ENCODE data around the gene SORBS1. TPM values are rescaled to one million over a fixed set of nuclear protein-coding genes. Genes with fewer than 3 reads are reported as not detected.

Gene SORBS1
- total RNA-seq, 1 experiment from 2014 or later = 39.9 TPM

DNA sequence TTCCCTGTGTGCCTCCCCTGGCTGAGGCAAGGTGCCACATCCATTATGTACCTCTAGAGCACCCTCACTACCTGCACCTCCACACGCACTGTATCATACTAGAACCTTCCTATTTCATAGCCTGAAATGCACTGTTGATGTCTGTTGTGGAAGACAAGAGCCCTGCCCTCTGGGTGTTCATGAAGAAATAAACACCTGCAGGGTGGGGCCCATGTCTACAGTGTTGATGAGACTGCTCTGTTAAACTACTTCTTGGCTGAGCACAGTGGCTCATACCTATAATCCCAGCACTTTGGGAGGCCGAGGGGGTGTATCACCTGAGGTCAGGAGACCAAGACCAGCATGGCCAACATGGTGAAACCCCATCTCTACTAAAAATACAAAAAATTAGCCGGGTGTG lies 14.0 kb downstream of the SORBS1 start:
- no peaks in the 10 kb centered on the region for H3K9me3 Mint-ChIP-seq

GRCh38 chr10:95545981-95546380 lies 15.2 kb downstream of the SORBS1 start:
- H3K9me3 Mint-ChIP-seq = peaks cover 3% of the 10 kb centered on the region; the same call in 1 of the 2 replicates
- POLR2A ChIA-PET = no interaction called here
- no peak overlapping the region for H3K4me3 Mint-ChIP-seq
- DNase-seq (ENCODE audit: low spot score) = no peak
- TF ChIP-seq, protein P1, sequence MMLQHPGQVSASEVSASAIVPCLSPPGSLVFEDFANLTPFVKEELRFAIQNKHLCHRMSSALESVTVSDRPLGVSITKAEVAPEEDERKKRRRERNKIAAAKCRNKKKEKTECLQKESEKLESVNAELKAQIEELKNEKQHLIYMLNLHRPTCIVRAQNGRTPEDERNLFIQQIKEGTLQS (CRISPR knock-in tag; conservative IDR thresholded peaks at IDR 0.05) = no peak
- H3K4me1 Mint-ChIP-seq = peaks cover 84% of the 10 kb centered on the region
- no peak overlapping the region for H3K27ac Mint-ChIP-seq
- no peaks in the 10 kb centered on the region for H3K36me3 Mint-ChIP-seq
- ATAC-seq = no peak
- CTCF ChIA-PET = no interaction called here
- no peaks in the 10 kb centered on the region for H3K27me3 Mint-ChIP-seq (ENCODE audit: low read depth)

More for the DNA sequence above, 14.0 kb downstream of the SORBS1 start:
- POLR2A ChIA-PET = no interaction called here
- H3K36me3 Mint-ChIP-seq = no peaks in the 10 kb centered on the region
- no peaks in the 10 kb centered on the region for H3K27me3 Mint-ChIP-seq (ENCODE audit: low read depth)
- CTCF ChIA-PET = no interaction called here
- no peak for DNase-seq (ENCODE audit: low spot score)
- no peak overlapping the region for H3K27ac Mint-ChIP-seq
- H3K4me3 Mint-ChIP-seq = no peak overlapping the region
- ATAC-seq = no peak
- H3K4me1 Mint-ChIP-seq = peaks cover 82% of the 10 kb centered on the region
- TF ChIP-seq ZNF263 (CRISPR knock-in tag; IDR thresholded peaks at IDR 0.05; ENCODE audit: low read depth) (no peak), SMAD4 (CRISPR knock-in tag; IDR thresholded peaks at IDR 0.05) (no peak), JAZF1 (CRISPR knock-in tag; IDR thresholded peaks at IDR 0.05) (no peak), CREM (CRISPR knock-in tag; IDR thresholded peaks at IDR 0.05) (no peak), NFATC4 (CRISPR knock-in tag; IDR thresholded peaks at IDR 0.05) (no peak), PRDM15 (CRISPR knock-in tag; IDR thresholded peaks at IDR 0.05) (no peak), RORB (CRISPR knock-in tag; IDR thresholded peaks at IDR 0.05) (no peak), IRF2 (CRISPR knock-in tag; IDR thresholded peaks at IDR 0.05; ENCODE audit: borderline replicate concordance, low read depth) (no peak), RELA (CRISPR knock-in tag; IDR thresholded peaks at IDR 0.05; ENCODE audit: borderline replicate concordance) (no peak), ZNF671 (CRISPR knock-in tag; IDR thresholded peaks at IDR 0.05) (no peak), TEAD4 (CRISPR knock-in tag; IDR thresholded peaks at IDR 0.05) (no peak), JUN (CRISPR knock-in tag; IDR thresholded peaks at IDR 0.05) (no peak), FOXK1 (CRISPR knock-in tag; IDR thresholded peaks at IDR 0.05) (no peak), ESRRA (CRISPR knock-in tag; IDR thresholded peaks at IDR 0.05; ENCODE audit: borderline replicate concordance) (no peak)
- TF ChIP-seq, protein P2, sequence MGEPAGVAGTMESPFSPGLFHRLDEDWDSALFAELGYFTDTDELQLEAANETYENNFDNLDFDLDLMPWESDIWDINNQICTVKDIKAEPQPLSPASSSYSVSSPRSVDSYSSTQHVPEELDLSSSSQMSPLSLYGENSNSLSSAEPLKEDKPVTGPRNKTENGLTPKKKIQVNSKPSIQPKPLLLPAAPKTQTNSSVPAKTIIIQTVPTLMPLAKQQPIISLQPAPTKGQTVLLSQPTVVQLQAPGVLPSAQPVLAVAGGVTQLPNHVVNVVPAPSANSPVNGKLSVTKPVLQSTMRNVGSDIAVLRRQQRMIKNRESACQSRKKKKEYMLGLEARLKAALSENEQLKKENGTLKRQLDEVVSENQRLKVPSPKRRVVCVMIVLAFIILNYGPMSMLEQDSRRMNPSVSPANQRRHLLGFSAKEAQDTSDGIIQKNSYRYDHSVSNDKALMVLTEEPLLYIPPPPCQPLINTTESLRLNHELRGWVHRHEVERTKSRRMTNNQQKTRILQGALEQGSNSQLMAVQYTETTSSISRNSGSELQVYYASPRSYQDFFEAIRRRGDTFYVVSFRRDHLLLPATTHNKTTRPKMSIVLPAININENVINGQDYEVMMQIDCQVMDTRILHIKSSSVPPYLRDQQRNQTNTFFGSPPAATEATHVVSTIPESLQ (CRISPR knock-in tag; IDR thresholded peaks at IDR 0.05) = no peak

DNA sequence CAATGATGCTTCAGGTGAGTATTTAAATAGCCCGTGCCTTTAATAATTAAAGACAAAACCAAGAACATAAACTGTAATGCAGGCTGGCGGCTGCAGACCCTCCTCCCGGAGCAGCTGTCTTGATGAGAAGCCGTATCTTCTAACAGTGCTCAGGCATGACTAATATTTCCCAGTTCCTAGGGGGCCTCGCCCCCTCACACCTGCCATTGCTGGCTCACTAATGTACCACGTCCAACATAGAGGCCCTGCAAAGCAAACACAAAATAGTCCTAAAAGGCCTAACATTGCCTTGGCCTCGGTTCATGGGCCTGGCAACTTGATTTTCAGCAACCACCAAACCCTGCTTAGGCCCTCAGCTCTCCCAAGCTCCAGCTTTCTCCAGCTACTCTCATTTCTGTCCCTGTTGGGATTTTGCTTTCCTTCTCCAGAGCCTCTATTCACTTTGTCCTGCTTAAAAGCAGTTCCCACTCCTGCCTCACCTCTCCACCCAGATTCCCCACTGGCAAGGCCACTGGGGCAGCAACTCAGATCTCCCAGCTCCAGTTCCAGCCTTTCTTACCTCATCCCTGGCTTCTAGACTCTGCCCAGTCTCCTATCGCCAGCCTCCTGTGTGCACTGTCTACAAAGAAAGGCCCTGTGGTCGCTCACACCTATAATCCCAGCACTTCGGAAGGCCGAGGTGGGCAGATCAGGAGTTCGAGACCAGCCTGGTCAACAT lies 16.2 kb downstream of the SORBS1 start:
- Mint-ChIP-seq H3K4me1 (peaks cover 84% of the 10 kb centered on the region), H3K4me3 (no peak overlapping the region), H3K9me3 (peaks cover 3% of the 10 kb centered on the region; the same call in 1 of the 2 replicates), H3K27me3 (ENCODE audit: low read depth) (no peaks in the 10 kb centered on the region), H3K27ac (peak overlapping the region; percentile 36; the same call in 1 of the 2 replicates), H3K36me3 (no peaks in the 10 kb centered on the region)
- CTCF ChIA-PET = no interaction called here
- no peak for DNase-seq (ENCODE audit: low spot score)
- POLR2A ChIA-PET = no interaction called here
- no peak for ATAC-seq
- no peak for TF ChIP-seq CREM (CRISPR knock-in tag; IDR thresholded peaks at IDR 0.05)
- TF ChIP-seq MXD4 (CRISPR knock-in tag; IDR thresholded peaks at IDR 0.05; ENCODE audit: borderline replicate concordance) = no peak
- TF ChIP-seq IRF2 (CRISPR knock-in tag; IDR thresholded peaks at IDR 0.05; ENCODE audit: borderline replicate concordance, low read depth) = no peak
- TF ChIP-seq OVOL2 (CRISPR knock-in tag; IDR thresholded peaks at IDR 0.05; ENCODE audit: borderline replicate concordance) = no peak
- no peak for TF ChIP-seq PRDM15 (CRISPR knock-in tag; IDR thresholded peaks at IDR 0.05)
- TF ChIP-seq, protein P3, sequence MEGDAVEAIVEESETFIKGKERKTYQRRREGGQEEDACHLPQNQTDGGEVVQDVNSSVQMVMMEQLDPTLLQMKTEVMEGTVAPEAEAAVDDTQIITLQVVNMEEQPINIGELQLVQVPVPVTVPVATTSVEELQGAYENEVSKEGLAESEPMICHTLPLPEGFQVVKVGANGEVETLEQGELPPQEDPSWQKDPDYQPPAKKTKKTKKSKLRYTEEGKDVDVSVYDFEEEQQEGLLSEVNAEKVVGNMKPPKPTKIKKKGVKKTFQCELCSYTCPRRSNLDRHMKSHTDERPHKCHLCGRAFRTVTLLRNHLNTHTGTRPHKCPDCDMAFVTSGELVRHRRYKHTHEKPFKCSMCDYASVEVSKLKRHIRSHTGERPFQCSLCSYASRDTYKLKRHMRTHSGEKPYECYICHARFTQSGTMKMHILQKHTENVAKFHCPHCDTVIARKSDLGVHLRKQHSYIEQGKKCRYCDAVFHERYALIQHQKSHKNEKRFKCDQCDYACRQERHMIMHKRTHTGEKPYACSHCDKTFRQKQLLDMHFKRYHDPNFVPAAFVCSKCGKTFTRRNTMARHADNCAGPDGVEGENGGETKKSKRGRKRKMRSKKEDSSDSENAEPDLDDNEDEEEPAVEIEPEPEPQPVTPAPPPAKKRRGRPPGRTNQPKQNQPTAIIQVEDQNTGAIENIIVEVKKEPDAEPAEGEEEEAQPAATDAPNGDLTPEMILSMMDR (IDR thresholded peaks at IDR 0.05) = no peak
- no peak for TF ChIP-seq SMAD3 (CRISPR knock-in tag; IDR thresholded peaks at IDR 0.05; ENCODE audit: borderline replicate concordance)
- no peak for TF ChIP-seq CREB1 (CRISPR knock-in tag; IDR thresholded peaks at IDR 0.05)
- no peak for TF ChIP-seq PRRX2 (CRISPR knock-in tag; IDR thresholded peaks at IDR 0.05)

All from WTC11 (cell line).